Measurements from ENCODE around the gene BBIP1.

Gene BBIP1, protein sequence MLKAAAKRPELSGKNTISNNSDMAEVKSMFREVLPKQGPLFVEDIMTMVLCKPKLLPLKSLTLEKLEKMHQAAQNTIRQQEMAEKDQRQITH

DNA sequence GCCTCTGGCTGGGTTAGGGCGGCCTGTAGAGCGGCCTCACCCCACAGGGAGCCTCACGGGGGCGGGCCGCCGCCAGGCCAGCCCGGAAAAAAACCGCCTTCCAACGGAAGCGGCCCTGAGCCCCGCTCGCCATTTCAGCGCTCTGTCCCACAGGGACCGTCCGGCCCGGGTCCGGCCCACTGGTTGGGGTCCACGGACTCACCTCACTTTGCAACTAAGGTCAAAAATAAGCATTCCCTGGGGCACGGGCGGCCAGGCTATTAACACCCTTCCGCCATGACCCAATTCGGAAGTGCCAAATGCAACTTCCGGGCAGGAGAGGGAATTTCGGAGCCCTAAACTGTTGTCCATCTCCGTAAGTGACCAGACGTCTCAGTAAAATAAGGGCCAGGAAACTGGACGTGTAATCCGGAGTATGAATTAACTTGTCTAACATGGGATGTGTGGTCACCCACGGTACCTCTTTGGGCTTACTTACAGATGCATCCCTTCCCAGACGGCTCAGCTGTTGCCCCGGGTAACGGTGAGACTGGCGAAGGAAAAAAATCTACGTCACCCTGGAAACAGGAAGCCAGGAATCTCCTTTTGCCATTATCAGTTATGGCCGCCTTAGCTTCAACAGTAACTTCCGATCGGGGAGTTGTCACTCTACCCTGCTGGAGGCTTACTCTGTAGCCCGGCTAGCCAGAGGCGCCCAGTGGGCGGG lies at the start of gene BBIP1:
TSS of gene BBIP1 (minus strand) at position 538 of the 706 bp plus-strand sequence. CDS start 1,023 bp downstream, outside the sequence.
- H3K27ac ChIP-seq (ENCODE audit: low read depth, low read length): peak within 1 kb of the TSS; percentile 100
- H3K4me3 ChIP-seq (ENCODE audit: low read depth, low read length): peak within 1 kb of the TSS; percentile 100
- H3K9me3 ChIP-seq (ENCODE audit: control insufficient read depth, insufficient read depth, low read length): no peaks in the 10 kb centered on the region
- H3K36me3 ChIP-seq (ENCODE audit: control insufficient read depth, insufficient read depth, low read length): 0 out of 2 replicates have a peak, but pooled peaks cover 3% of the 10 kb centered on the region
- H3K4me1 ChIP-seq (ENCODE audit: control insufficient read depth, insufficient read depth, low read length): peaks cover 27% of the 10 kb centered on the region
- H3K9ac ChIP-seq (ENCODE audit: low read depth, low read length): peak within 1 kb of the TSS; percentile 89
- H3K27me3 ChIP-seq (ENCODE audit: control insufficient read depth, insufficient read depth, low read length): no peaks in the 10 kb centered on the region

DNA sequence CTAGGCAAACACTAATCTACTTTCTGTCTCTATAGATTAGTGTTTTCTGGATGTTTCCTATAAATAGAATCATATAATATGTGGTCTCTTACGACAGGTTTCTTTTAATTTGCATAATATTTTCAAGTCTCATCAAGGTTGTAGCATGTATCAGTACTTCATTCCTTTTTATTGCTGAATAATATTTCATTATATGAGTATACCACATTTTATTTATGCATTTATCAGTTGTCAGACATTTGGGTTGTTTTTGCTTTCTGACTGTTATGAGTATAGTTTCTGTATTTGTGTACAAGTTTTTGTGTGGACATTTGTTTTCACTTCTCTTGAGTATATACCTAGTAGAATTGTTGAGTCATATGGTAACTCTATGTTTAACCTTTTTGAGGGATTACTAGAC lies 48.7 kb upstream of the BBIP1 start:
- H3K27me3 ChIP-seq (ENCODE audit: control insufficient read depth, insufficient read depth, low read length): no peaks in the 10 kb centered on the region
- no peak overlapping the region for H3K9ac ChIP-seq (ENCODE audit: low read depth, low read length)
- no peak overlapping the region for H3K27ac ChIP-seq (ENCODE audit: low read depth, low read length)
- no peaks in the 10 kb centered on the region for H3K4me1 ChIP-seq (ENCODE audit: control insufficient read depth, insufficient read depth, low read length)
- H3K4me3 ChIP-seq (ENCODE audit: low read depth, low read length): no peak overlapping the region
- H3K36me3 ChIP-seq (ENCODE audit: control insufficient read depth, insufficient read depth, low read length): peaks cover 9% of the 10 kb centered on the region; the same call in 1 of the 2 replicates
- H3K9me3 ChIP-seq (ENCODE audit: control insufficient read depth, insufficient read depth, low read length): no peaks in the 10 kb centered on the region

DNA sequence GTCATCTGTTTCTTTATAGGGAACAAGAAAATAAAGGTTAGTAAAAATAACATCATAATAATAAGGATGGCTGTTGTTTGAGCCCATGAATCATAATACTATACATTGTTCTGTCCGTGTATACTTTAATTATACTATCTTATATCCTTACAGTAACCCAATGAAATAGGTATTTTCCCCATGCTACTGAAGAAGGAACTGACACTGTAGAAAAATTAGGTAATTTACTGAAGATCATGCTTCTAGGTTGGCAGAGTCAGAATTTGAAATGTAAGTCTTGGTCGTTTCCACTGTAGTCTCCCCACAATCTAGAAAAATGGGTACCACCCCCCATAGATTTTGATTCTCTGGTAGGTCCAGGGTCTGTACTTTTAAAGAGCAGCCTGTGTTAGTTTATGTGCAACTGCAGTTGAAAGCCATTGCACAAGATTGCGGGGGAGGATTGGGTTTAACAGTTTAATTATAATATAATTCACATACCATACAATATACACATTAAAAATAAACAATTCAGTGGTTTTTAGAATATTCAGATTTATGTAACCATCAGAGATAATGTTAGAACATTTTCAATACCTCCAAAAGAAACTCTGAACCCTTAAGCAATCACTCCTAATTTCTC lies 48.1 kb upstream of the BBIP1 start:
- no peaks in the 10 kb centered on the region for H3K9me3 ChIP-seq (ENCODE audit: control insufficient read depth, insufficient read depth, low read length)
- H3K4me1 ChIP-seq (ENCODE audit: control insufficient read depth, insufficient read depth, low read length): no peaks in the 10 kb centered on the region
- H3K27me3 ChIP-seq (ENCODE audit: control insufficient read depth, insufficient read depth, low read length): no peaks in the 10 kb centered on the region
- no peak overlapping the region for H3K9ac ChIP-seq (ENCODE audit: low read depth, low read length)
- H3K4me3 ChIP-seq (ENCODE audit: low read depth, low read length): no peak overlapping the region
- no peak overlapping the region for H3K27ac ChIP-seq (ENCODE audit: low read depth, low read length)
- H3K36me3 ChIP-seq (ENCODE audit: control insufficient read depth, insufficient read depth, low read length): peaks cover 9% of the 10 kb centered on the region; the same call in 1 of the 2 replicates

DNA sequence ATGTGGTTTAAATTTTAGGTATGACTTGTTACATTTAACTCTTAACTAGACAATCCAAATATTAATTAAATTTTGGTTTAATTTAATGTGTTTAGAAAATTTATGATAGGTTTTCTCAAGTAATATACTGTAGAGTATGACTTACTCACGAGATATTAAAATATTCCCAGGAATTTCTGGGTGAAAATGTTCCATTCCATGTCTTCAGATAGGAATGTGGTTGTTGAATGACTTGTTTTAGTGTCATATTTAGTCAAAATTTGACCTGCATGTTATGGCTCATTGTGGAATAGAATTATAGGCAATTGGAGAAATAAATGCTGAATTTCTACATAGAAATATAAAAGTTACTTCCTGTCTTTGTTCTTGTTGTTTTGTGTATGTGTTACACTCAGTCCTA lies 47.2 kb upstream of the BBIP1 start:
- peaks cover 9% of the 10 kb centered on the region; the same call in 1 of the 2 replicates for H3K36me3 ChIP-seq (ENCODE audit: control insufficient read depth, insufficient read depth, low read length)
- no peak overlapping the region for H3K27ac ChIP-seq (ENCODE audit: low read depth, low read length)
- H3K4me3 ChIP-seq (ENCODE audit: low read depth, low read length): no peak overlapping the region
- no peak overlapping the region for H3K9ac ChIP-seq (ENCODE audit: low read depth, low read length)
- no peaks in the 10 kb centered on the region for H3K9me3 ChIP-seq (ENCODE audit: control insufficient read depth, insufficient read depth, low read length)
- H3K4me1 ChIP-seq (ENCODE audit: control insufficient read depth, insufficient read depth, low read length): no peaks in the 10 kb centered on the region
- no peaks in the 10 kb centered on the region for H3K27me3 ChIP-seq (ENCODE audit: control insufficient read depth, insufficient read depth, low read length)

DNA sequence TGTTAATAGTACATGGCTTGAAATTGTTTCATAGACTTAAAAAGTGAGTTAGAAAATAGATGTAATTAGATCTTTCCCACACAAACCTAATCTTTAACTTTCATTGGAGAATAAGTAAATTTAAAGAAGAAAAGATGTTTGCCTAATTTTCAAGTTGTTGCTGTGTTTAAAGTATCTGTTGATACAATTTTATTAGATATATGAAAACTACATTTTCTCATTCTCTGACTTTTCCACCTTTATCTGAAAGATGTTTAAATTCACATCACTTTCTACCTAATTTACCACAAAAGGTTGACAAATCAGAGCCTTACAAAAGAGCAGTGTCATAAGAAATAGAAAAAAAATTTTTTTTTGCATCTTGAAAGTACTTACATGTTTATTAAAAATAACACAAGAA lies 46.2 kb upstream of the BBIP1 start:
- no peaks in the 10 kb centered on the region for H3K4me1 ChIP-seq (ENCODE audit: control insufficient read depth, insufficient read depth, low read length)
- H3K36me3 ChIP-seq (ENCODE audit: control insufficient read depth, insufficient read depth, low read length): peaks cover 9% of the 10 kb centered on the region; the same call in 1 of the 2 replicates
- no peak overlapping the region for H3K27ac ChIP-seq (ENCODE audit: low read depth, low read length)
- H3K9me3 ChIP-seq (ENCODE audit: control insufficient read depth, insufficient read depth, low read length): no peaks in the 10 kb centered on the region
- H3K27me3 ChIP-seq (ENCODE audit: control insufficient read depth, insufficient read depth, low read length): no peaks in the 10 kb centered on the region
- H3K4me3 ChIP-seq (ENCODE audit: low read depth, low read length): no peak overlapping the region
- H3K9ac ChIP-seq (ENCODE audit: low read depth, low read length): no peak overlapping the region

DNA sequence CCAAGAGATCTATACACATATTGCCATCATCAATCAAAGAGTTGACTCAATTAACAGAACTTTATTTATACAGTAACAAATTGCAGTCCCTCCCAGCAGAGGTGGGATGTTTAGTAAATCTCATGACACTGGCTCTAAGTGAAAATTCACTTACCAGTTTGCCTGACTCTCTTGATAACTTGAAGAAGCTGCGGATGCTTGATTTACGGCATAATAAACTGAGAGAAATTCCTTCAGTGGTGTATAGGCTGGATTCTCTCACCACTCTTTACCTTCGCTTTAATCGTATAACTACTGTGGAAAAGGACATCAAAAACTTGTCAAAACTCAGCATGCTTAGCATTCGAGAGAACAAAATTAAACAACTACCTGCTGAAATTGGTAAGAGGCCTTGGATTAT lies 45.7 kb upstream of the BBIP1 start:
- no peaks in the 10 kb centered on the region for H3K27me3 ChIP-seq (ENCODE audit: control insufficient read depth, insufficient read depth, low read length)
- H3K9me3 ChIP-seq (ENCODE audit: control insufficient read depth, insufficient read depth, low read length): no peaks in the 10 kb centered on the region
- no peak overlapping the region for H3K4me3 ChIP-seq (ENCODE audit: low read depth, low read length)
- no peak overlapping the region for H3K9ac ChIP-seq (ENCODE audit: low read depth, low read length)
- peaks cover 9% of the 10 kb centered on the region; the same call in 1 of the 2 replicates for H3K36me3 ChIP-seq (ENCODE audit: control insufficient read depth, insufficient read depth, low read length)
- no peak overlapping the region for H3K27ac ChIP-seq (ENCODE audit: low read depth, low read length)
- 0 out of 2 replicates have a peak, but pooled peaks cover under 1% of the 10 kb centered on the region for H3K4me1 ChIP-seq (ENCODE audit: control insufficient read depth, insufficient read depth, low read length)

DNA sequence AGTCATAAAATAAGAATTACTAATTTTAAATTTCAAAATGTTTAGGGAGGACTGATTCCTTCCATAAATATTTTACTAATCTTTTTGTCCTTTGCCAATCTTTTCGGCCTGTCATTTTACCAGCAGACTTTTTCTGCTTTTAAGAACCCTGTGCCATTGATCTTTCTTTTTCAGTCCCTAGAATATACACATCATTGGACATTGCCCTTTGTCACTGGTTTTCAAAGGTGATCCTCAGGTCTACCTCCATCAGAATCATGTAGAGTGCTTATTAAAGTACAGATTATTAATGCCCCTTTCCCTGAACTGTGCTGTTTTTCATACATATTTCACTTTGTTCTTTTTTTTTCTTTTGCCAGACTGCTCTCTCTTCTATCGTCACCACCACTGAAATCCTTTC lies 44.2 kb upstream of the BBIP1 start:
- Histone ChIP-seq H3K4me3 (ENCODE audit: low read depth, low read length) (no peak overlapping the region), H3K27ac (ENCODE audit: low read depth, low read length) (no peak overlapping the region), H3K36me3 (ENCODE audit: control insufficient read depth, insufficient read depth, low read length) (peaks cover 9% of the 10 kb centered on the region; the same call in 1 of the 2 replicates), H3K27me3 (ENCODE audit: control insufficient read depth, insufficient read depth, low read length) (no peaks in the 10 kb centered on the region), H3K4me1 (ENCODE audit: control insufficient read depth, insufficient read depth, low read length) (0 out of 2 replicates have a peak, but pooled peaks cover 4% of the 10 kb centered on the region), H3K9ac (ENCODE audit: low read depth, low read length) (no peak overlapping the region), H3K9me3 (ENCODE audit: control insufficient read depth, insufficient read depth, low read length) (no peaks in the 10 kb centered on the region)

DNA sequence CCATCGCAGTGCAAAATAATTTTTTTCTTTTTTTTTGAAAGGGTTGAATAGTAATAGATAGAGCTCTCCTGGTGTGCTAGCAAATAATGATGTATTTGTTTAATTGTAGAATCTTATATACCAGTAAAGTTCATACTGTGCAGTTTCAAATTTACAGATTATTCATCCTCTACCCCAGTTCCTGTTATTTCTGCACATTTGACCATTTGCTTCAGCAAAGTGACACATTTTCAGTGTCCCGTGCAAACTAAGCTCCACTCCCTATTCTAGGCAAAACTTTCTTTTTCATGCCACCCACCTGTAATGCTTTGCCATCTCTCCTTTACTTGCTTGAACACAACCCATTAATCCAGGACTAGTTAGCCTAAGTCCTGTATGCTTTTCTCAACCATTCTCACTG lies 43.5 kb upstream of the BBIP1 start:
- peaks cover 6% of the 10 kb centered on the region; the same call in 1 of the 2 replicates for H3K4me1 ChIP-seq (ENCODE audit: control insufficient read depth, insufficient read depth, low read length)
- H3K27ac ChIP-seq (ENCODE audit: low read depth, low read length): no peak overlapping the region
- H3K27me3 ChIP-seq (ENCODE audit: control insufficient read depth, insufficient read depth, low read length): no peaks in the 10 kb centered on the region
- no peak overlapping the region for H3K9ac ChIP-seq (ENCODE audit: low read depth, low read length)
- H3K36me3 ChIP-seq (ENCODE audit: control insufficient read depth, insufficient read depth, low read length): peaks cover 9% of the 10 kb centered on the region; the same call in 1 of the 2 replicates
- H3K9me3 ChIP-seq (ENCODE audit: control insufficient read depth, insufficient read depth, low read length): no peaks in the 10 kb centered on the region
- no peak overlapping the region for H3K4me3 ChIP-seq (ENCODE audit: low read depth, low read length)

DNA sequence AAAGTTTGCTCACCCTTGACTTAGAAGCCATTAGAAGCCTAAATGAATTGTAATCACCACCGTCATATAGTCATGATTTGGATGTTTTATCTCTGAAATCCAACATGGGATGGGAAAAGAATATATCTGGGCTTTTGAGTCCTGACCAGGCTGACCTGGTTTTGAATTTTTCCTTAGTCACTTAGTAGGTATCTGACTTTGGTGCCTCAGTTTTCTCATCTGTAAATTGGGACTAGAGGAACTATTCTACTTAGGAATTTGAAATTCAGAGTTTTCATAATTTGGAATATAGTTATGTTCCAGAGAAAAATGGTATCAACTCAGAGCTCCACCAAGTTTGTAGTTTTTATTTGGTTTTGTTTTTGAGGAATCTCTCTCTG lies 41.3 kb upstream of the BBIP1 start:
- no peaks in the 10 kb centered on the region for H3K9me3 ChIP-seq (ENCODE audit: control insufficient read depth, insufficient read depth, low read length)
- H3K4me3 ChIP-seq (ENCODE audit: low read depth, low read length): no peak overlapping the region
- no peaks in the 10 kb centered on the region for H3K27me3 ChIP-seq (ENCODE audit: control insufficient read depth, insufficient read depth, low read length)
- H3K9ac ChIP-seq (ENCODE audit: low read depth, low read length): no peak overlapping the region
- H3K27ac ChIP-seq (ENCODE audit: low read depth, low read length): no peak overlapping the region
- H3K4me1 ChIP-seq (ENCODE audit: control insufficient read depth, insufficient read depth, low read length): peaks cover 12% of the 10 kb centered on the region; the same call in 1 of the 2 replicates
- 0 out of 2 replicates have a peak, but pooled peaks cover 3% of the 10 kb centered on the region for H3K36me3 ChIP-seq (ENCODE audit: control insufficient read depth, insufficient read depth, low read length)

DNA sequence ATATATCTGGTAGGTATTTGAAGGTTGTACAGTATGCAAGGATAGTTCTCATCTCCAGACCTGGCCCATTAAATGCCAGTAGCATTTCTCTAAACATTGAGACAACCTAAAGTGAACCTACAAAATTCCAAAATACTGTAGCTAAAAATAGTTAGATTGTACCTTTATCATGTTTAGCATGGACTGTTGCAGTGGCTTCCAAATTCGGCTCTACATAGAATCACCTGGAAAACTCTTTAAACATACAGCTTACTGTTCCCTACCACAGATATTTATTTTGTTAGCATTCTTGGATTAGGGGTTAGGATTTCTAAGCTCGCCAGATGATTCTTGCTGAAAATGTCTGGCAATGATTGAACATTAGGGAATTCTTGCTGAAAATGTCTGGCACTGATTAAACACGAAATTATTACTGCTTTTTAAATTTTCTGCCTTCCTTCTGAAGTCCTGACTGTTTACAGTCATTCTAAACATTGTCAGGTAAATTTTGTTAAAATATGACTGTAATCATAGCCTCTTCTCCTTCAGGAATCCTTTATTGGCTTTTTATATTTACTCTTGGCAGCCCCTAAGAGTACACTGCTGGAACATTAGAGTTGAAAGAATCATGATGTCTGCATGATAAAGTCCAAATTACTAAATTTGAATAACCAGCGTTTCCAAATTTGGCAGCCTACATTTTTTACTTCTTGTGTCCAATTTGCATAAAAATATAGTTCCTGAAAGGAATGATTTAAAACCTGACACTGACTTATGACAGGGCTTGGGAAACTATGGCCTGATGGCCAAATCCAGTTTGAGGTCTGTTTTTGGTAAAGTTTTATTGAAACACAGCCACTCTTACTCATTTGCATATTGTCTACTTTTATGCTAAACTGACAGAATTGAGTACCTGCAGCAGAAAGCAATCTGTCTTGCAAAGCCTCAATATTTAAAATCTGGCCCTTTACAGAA lies 40.7 kb upstream of the BBIP1 start:
- Histone ChIP-seq H3K27ac (ENCODE audit: low read depth, low read length) (no peak overlapping the region), H3K36me3 (ENCODE audit: control insufficient read depth, insufficient read depth, low read length) (no peaks in the 10 kb centered on the region), H3K9ac (ENCODE audit: low read depth, low read length) (no peak overlapping the region)

More for the DNA sequence above, 40.7 kb upstream of the BBIP1 start:
- Histone ChIP-seq H3K27me3 (ENCODE audit: control insufficient read depth, insufficient read depth, low read length) (no peaks in the 10 kb centered on the region), H3K9me3 (ENCODE audit: control insufficient read depth, insufficient read depth, low read length) (no peaks in the 10 kb centered on the region), H3K4me1 (ENCODE audit: control insufficient read depth, insufficient read depth, low read length) (peaks cover 12% of the 10 kb centered on the region; the same call in 1 of the 2 replicates), H3K4me3 (ENCODE audit: low read depth, low read length) (no peak overlapping the region)
